IMR-90 (cell line): Measurements from ENCODE around the gene CARF. TPM values are rescaled to one million over a fixed set of nuclear protein-coding genes. Genes with fewer than 3 reads are reported as not detected.

Experiments used
- ATAC-seq: fragments of 200-7000 bp; cut with Tn5 transposase; 2 replicates; pipeline ENCODE4 v1.9.1; 2020; ENCODE audit warnings: low read depth, mild to moderate bottlenecking, moderate library complexity
- BruUV-seq: library from RNA; stranded (reverse); fragments of 400-500 nt; replicated peaks from 2 replicates; lab custom pipeline; 2021; lab: Mats Ljungman, UMichigan
- CTCF ChIA-PET: fragments of 300-600 bp; formaldehyde crosslinking; extraction: SDS; loops from one replicate; lab custom pipeline; 2021; ENCODE audit warnings: antibody characterized with exemption; lab: Yijun Ruan, JAX
- POLR2A ChIA-PET: fragments of 300-600 bp; sonication (Branson Sonifier 250); formaldehyde crosslinking; loops from one replicate; lab custom pipeline; 2022; ENCODE audit warnings: antibody characterized with exemption; ENCODE audit not compliant: unreplicated experiment; lab: Charles Lee
- DNase-seq: peaks from one replicate; pipeline ENCODE4 v3.0.0; 2013
- H2AFZ ChIP-seq: replicated peaks from 2 replicates; pipeline ENCODE3; 2013; ENCODE audit warnings: low read length, mild to moderate bottlenecking; ENCODE audit not compliant: poor library complexity
- H2AK5ac ChIP-seq: 2 replicates; pipeline ENCODE4 v1.6.1; 2013; ENCODE audit warnings: low read depth, low read length, inconsistent platforms
- H2AK9ac ChIP-seq: replicated peaks from 2 replicates; pipeline ENCODE3; 2013; ENCODE audit warnings: mild to moderate bottlenecking, low read depth, low read length, moderate library complexity; ENCODE audit not compliant: poor library complexity
- H2BK120ac ChIP-seq: 2 replicates; pipeline ENCODE4 v1.6.1; 2013; ENCODE audit warnings: low read depth, low read length, inconsistent platforms
- H2BK15ac ChIP-seq: 3 replicates; pipeline ENCODE4 v1.6.1; 2013; ENCODE audit warnings: low read depth, low read length, inconsistent platforms
- H2BK20ac ChIP-seq: 2 replicates; pipeline ENCODE4 v1.6.1; 2013; ENCODE audit warnings: low read depth, mild to moderate bottlenecking, inconsistent platforms, low read length, moderate library complexity
- H2BK5ac ChIP-seq: 2 replicates; pipeline ENCODE4 v1.6.1; 2013; ENCODE audit warnings: mild to moderate bottlenecking, low read depth, low read length, inconsistent platforms; ENCODE audit not compliant: poor library complexity, severe bottlenecking
- H3K14ac ChIP-seq: replicated peaks from 2 replicates; pipeline ENCODE4 v1.6.1; 2013; ENCODE audit warnings: low read depth, low read length, inconsistent platforms
- H3K18ac ChIP-seq: 2 replicates; pipeline ENCODE4 v1.6.1; 2013; ENCODE audit warnings: low read depth, low read length, control low read depth
- H3K23ac ChIP-seq: 2 replicates; pipeline ENCODE4 v1.6.1; 2013; ENCODE audit warnings: low read depth, low read length, inconsistent platforms
- H3K27ac ChIP-seq: 2 replicates; pipeline ENCODE4 v1.5.1; 2013; ENCODE audit warnings: mild to moderate bottlenecking, control low read depth, low read length; ENCODE audit not compliant: insufficient read depth
- H3K27me3 ChIP-seq: 2 replicates; pipeline ENCODE4 v1.6.1; 2013; ENCODE audit warnings: low read length; ENCODE audit not compliant: control insufficient read depth, insufficient read depth
- H3K36me3 ChIP-seq: 2 replicates; pipeline ENCODE4 v1.6.1; 2013; ENCODE audit warnings: low read length, mixed read lengths; ENCODE audit not compliant: control insufficient read depth, insufficient read depth
- H3K4ac ChIP-seq: 2 replicates; pipeline ENCODE4 v1.6.1; 2013; ENCODE audit warnings: low read depth, low read length, inconsistent platforms
- H3K4me1 ChIP-seq: 2 replicates; pipeline ENCODE4 v1.6.1; 2013; ENCODE audit warnings: low read length, mixed read lengths; ENCODE audit not compliant: control insufficient read depth, insufficient read depth
- H3K4me2 ChIP-seq: 2 replicates; pipeline ENCODE4 v1.6.1; 2013; ENCODE audit warnings: low read depth, mild to moderate bottlenecking, control low read depth, low read length, moderate library complexity
- H3K4me3 ChIP-seq: 2 replicates; pipeline ENCODE4 v1.5.1; 2013; ENCODE audit warnings: low read depth, mild to moderate bottlenecking, control low read depth, low read length, moderate library complexity; ENCODE audit not compliant: insufficient read depth
- H3K56ac ChIP-seq: 2 replicates; pipeline ENCODE4 v1.6.1; 2013; ENCODE audit warnings: low read length, inconsistent platforms; ENCODE audit not compliant: insufficient read depth; ENCODE audit errors: extremely low read depth
- H3K79me1 ChIP-seq, 2 experiments: 2 replicates each; pipeline ENCODE4 v1.6.1; 2013; ENCODE audit warnings: low read length in 2 of 2, inconsistent platforms in 1 of 2, low read depth in 1 of 2
- H3K9ac ChIP-seq: 2 replicates; pipeline ENCODE4 v1.6.1; 2013; ENCODE audit warnings: low read depth, low read length, control low read depth
- H3K9me1 ChIP-seq: 2 replicates; pipeline ENCODE4 v1.6.1; 2013; ENCODE audit warnings: low read length, inconsistent platforms; ENCODE audit not compliant: insufficient read depth
- H3K9me3 ChIP-seq: 2 replicates; pipeline ENCODE4 v1.6.1; 2013; ENCODE audit warnings: low read length; ENCODE audit not compliant: control insufficient read depth, insufficient read depth
- H4K20me1 ChIP-seq: 2 replicates; pipeline ENCODE4 v1.6.1; 2013; ENCODE audit warnings: low read length, inconsistent platforms; ENCODE audit not compliant: insufficient read depth
- H4K5ac ChIP-seq: 2 replicates; pipeline ENCODE4 v1.6.1; 2013; ENCODE audit warnings: mild to moderate bottlenecking, low read depth, low read length, control low read depth
- H4K8ac ChIP-seq, 2 experiments: 2 replicates each; pipeline ENCODE4 v1.6.1; 2013; ENCODE audit warnings: low read depth in 2 of 2, low read length in 2 of 2, control low read depth in 1 of 2, inconsistent platforms in 1 of 2
- H4K91ac ChIP-seq: 2 replicates; pipeline ENCODE4 v1.6.1; 2013; ENCODE audit warnings: low read depth, low read length, inconsistent platforms; ENCODE audit not compliant: insufficient read depth
- BHLHE40 ChIP-seq: fragments of 150-350 bp; IDR thresholded peaks from 2 replicates; pipeline ENCODE4 v1.6.1; 2016; ENCODE audit warnings: mild to moderate bottlenecking, low read depth, low read length
- CEBPB ChIP-seq: IDR thresholded peaks from 2 replicates; pipeline ENCODE4 v1.6.1; 2012; ENCODE audit warnings: low read depth, low read length, improper control_type of control experiment
- CHD1 ChIP-seq: IDR thresholded peaks from 2 replicates; pipeline ENCODE4 v1.6.1; 2012; ENCODE audit warnings: low read depth, low read length, improper control_type of control experiment
- CTCF ChIP-seq: conservative IDR thresholded peaks from 2 replicates; pipeline ENCODE4 v1.5.1; 2012; ENCODE audit warnings: mild to moderate bottlenecking, low read depth, low read length, improper control_type of control experiment
- ELK1 ChIP-seq: fragments of 150-350 bp; IDR thresholded peaks from 2 replicates; pipeline ENCODE4 v1.6.1; 2016; ENCODE audit warnings: low read depth, mild to moderate bottlenecking, low read length, moderate library complexity, borderline replicate concordance
- FOS ChIP-seq: fragments of 150-350 bp; IDR thresholded peaks from 2 replicates; pipeline ENCODE4 v1.6.1; 2016; ENCODE audit warnings: low read depth, low read length
- MAFK ChIP-seq: IDR thresholded peaks from 2 replicates; pipeline ENCODE4 v1.6.1; 2012; ENCODE audit warnings: low read depth, low read length, improper control_type of control experiment
- MAZ ChIP-seq: IDR thresholded peaks from 2 replicates; pipeline ENCODE4 v1.6.1; 2012; ENCODE audit warnings: low read depth, mild to moderate bottlenecking, low read length, improper control_type of control experiment, moderate library complexity, borderline replicate concordance
- MXI1 ChIP-seq: IDR thresholded peaks from 2 replicates; pipeline ENCODE4 v1.6.1; 2012; ENCODE audit warnings: low read depth, mild to moderate bottlenecking, low read length, moderate library complexity, borderline replicate concordance
- NFE2L2 ChIP-seq: fragments of 150-350 bp; IDR thresholded peaks from 2 replicates; pipeline ENCODE4 v1.6.1; 2016; ENCODE audit warnings: low read depth, mild to moderate bottlenecking, low read length
- POLR2A ChIP-seq: IDR thresholded peaks from 2 replicates; pipeline ENCODE4 v1.6.1; 2012; ENCODE audit warnings: mild to moderate bottlenecking, low read depth, low read length
- RAD21 ChIP-seq: IDR thresholded peaks from 2 replicates; pipeline ENCODE4 v1.6.1; 2012; ENCODE audit warnings: low read length, improper control_type of control experiment
- RCOR1 ChIP-seq: IDR thresholded peaks from 2 replicates; pipeline ENCODE4 v1.6.1; 2012; ENCODE audit warnings: mild to moderate bottlenecking, low read length, improper control_type of control experiment; ENCODE audit not compliant: insufficient replicate concordance
- RFX5 ChIP-seq: IDR thresholded peaks from 2 replicates; pipeline ENCODE4 v1.8.0; 2012; ENCODE audit warnings: low read depth, mild to moderate bottlenecking, low read length, moderate library complexity
- SMC3 ChIP-seq: fragments of 150-350 bp; IDR thresholded peaks from 2 replicates; pipeline ENCODE4 v1.6.1; 2016; ENCODE audit warnings: low read depth, mild to moderate bottlenecking, antibody characterized with exemption, low read length, moderate library complexity
- WGBS, 2 experiments: methylation state at CpG; one replicate each; pipeline versions ENCODE4 v1.1.5 to v1.1.7; 2013; ENCODE audit warnings: missing lambda C conversion rate in 2 of 2; ENCODE audit not compliant: insufficient read length in 1 of 2; ENCODE audit errors: extremely low coverage in 2 of 2; 5-methylcytosine and 5-hydroxymethylcytosine counted together
- dilution Hi-C: fragments of 300-500 bp; cut with HindIII; formaldehyde crosslinking; loops from one replicate; pipeline ENCODE4 v1.14.3; 2018; ENCODE audit warnings: low sequenced_read_pairs; ENCODE audit not compliant: unreplicated experiment
- in situ Hi-C: fragments of 300-500 bp; cut with MboI; formaldehyde crosslinking; loops from 3 replicates; pipeline ENCODE4 v1.14.3; 2019; ENCODE audit warnings: low sequenced_read_pairs, inconsistent platforms, mixed read lengths
- intact Hi-C: fragments of 100-400 bp; cut with micrococcal nuclease; formaldehyde crosslinking; loops from 2 replicates; pipeline ENCODE4 v1.10.0; 2022
- polyA plus RNA-seq, 3 experiments: library from polyadenylated mRNA; depleted of rRNA; stranded (reverse); fragments of >200 nt; gene quantifications; 2 replicates each; pipeline ENCODE4 v1.2.3, GENCODE V29; 2012; ENCODE audit warnings: low replicate concordance in 1 of 3
- total RNA-seq: library from RNA; depleted of rRNA; stranded (reverse); fragments of >200 nt; gene quantifications from 2 replicates; pipeline ENCODE4 v1.2.3, GENCODE V29; 2012
- TF ChIP-seq, protein P1 (sequence below): fragments of 150-350 bp; IDR thresholded peaks from 2 replicates; pipeline ENCODE4 v1.6.1; 2017; ENCODE audit warnings: mild to moderate bottlenecking, antibody characterized with exemption, low read length, low read depth

Gene CARF
- total and polyA plus RNA-seq, 2 of the 4 experiments (the other 2 are of a cell fraction) = 2.4 to 5.6 TPM

- Histone ChIP-seq H2BK20ac (no peak overlapping the region), H2BK120ac (no peak overlapping the region), H3K9me1 (0 out of 2 replicates have a peak, but pooled peaks cover 3% of the 10 kb centered on the region), H3K14ac (no peak overlapping the region), H3K4me1 (no peaks in the 10 kb centered on the region), H3K23ac (no peak overlapping the region), H2AK9ac (no peak overlapping the region), H3K9me3 (no peaks in the 10 kb centered on the region), H2AK5ac (no peak overlapping the region), H3K18ac (no peak overlapping the region), H2BK15ac (no peak overlapping the region), H3K36me3 (peaks cover 10% of the 10 kb centered on the region), H3K79me1 (no peaks in the 10 kb centered on the region), H2BK5ac (no peak overlapping the region), H4K20me1 (no peaks in the 10 kb centered on the region), H3K27ac (no peak overlapping the region), H4K91ac (no peak overlapping the region), H3K4ac (no peak overlapping the region), H3K27me3 (no peaks in the 10 kb centered on the region), H3K4me2 (no peak overlapping the region), H3K4me3 (no peak overlapping the region), H4K8ac (no peak overlapping the region), H3K9ac (no peak overlapping the region), H2AFZ (no peak overlapping the region), H3K56ac (no peak overlapping the region), H4K5ac (no peak overlapping the region)
- intact Hi-C loops = no loop called here
- CTCF ChIA-PET = interaction anchor here (0.6 kb wide), 2 partner anchors 311 to 613 kb away, joined by 3 read pairs; no protein-coding TSS in a partner anchor
- in situ Hi-C loops = no loop called here
- dilution Hi-C loops = no loop called here
- DNase-seq = no peak
- no peak for ATAC-seq
- TF ChIP-seq MXI1 (no peak), MAFK (no peak), SMC3 (no peak), RCOR1 (no peak), FOS (no peak), CTCF (no peak), CHD1 (no peak), RFX5 (no peak), ELK1 (no peak), CEBPB (no peak), BHLHE40 (no peak), RAD21 (no peak), MAZ (no peak), NFE2L2 (no peak), POLR2A (no peak)
- TF ChIP-seq, protein P1, sequence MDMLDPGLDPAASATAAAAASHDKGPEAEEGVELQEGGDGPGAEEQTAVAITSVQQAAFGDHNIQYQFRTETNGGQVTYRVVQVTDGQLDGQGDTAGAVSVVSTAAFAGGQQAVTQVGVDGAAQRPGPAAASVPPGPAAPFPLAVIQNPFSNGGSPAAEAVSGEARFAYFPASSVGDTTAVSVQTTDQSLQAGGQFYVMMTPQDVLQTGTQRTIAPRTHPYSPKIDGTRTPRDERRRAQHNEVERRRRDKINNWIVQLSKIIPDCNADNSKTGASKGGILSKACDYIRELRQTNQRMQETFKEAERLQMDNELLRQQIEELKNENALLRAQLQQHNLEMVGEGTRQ = no peak
- POLR2A ChIA-PET = no interaction called here
- BruUV-seq = no TSS peak
- WGBS, 2 experiments = 80% methylated on average over 2 of the region's 7 CpGs; no CpG with 5 or more reads in 1 of the 2 experiments
Measured at GRCh38 chr2:202885190-202885589, 26.9 kb upstream of the CARF start.
